Tibial nerve (tissue), 4 donors: ENCODE results near the gene THSD4.

ENCODE experiments used
- CTCF ChIP-seq, 5 experiments: fragments of 200-600 bp in 3 of 5; fragments of 450-650 bp in 2 of 5; sonication (generic) in 3 of 5; IDR thresholded peaks; one replicate each; pipeline ENCODE4 v1.5.1; 2016 to 2019; ENCODE audit warnings: antibody characterized with exemption in 5 of 5, mild to moderate bottlenecking in 3 of 5, moderate library complexity in 2 of 5
- EP300 ChIP-seq, 2 donors: sonication (generic); formaldehyde crosslinking; IDR thresholded peaks; one replicate each; pipeline ENCODE4 v1.6.1; 2017; ENCODE audit warnings: antibody characterized with exemption in 2 of 2, mild to moderate bottlenecking in 1 of 2
- POLR2A ChIP-seq, 2 donors: fragments of 450-650 bp; IDR thresholded peaks; one replicate each; pipeline ENCODE4 v1.6.1; 2017; ENCODE audit warnings: antibody characterized with exemption in 2 of 2, mild to moderate bottlenecking in 2 of 2, moderate library complexity in 2 of 2

DNA sequence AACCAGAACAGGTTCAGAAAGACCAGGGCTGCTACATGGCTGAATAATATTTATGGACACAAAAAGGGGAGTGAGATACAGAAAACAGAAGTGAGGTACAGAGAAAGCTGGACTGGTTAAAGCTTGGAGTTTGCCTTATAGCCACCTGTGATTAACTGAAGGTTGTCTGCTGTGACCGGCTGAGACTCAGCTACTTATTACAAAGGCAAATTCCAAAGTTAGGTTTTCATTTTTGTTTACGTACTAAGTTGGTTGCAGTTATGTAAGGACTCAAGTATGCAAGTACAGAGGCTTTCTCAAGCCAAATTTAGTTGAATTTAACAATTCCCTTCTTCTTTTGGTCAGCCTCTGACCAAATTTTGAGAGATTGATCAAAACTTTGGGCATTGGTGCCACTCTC is 264.6 kb downstream of the THSD4 start:
- TF ChIP-seq CTCF (IDR thresholded peaks at IDR 0.05) (no peak), POLR2A (IDR thresholded peaks at IDR 0.05) (no peak), EP300 (IDR thresholded peaks at IDR 0.05) (no peak)
